ENCODE measurements around the gene GLI1.
A peak's percentile ranks its signal among the peaks of the same experiment; 100 is the strongest.

GLI1 gene

GRCh38 chr12:57487597-57488401, 28.2 kb downstream of the GLI1 start, which contains the start of gene MARS1:
MARS1 (plus strand) TSS chr12:57488068; CDS start chr12:57488091, 23 bp downstream.
- H3K4me2 ChIP-seq (ENCODE audit: low read length): peak within 1 kb of the TSS; percentile 59
- peaks cover 3% of the 10 kb centered on the region for H3K4me1 ChIP-seq
- H3K79me2 ChIP-seq: peaks cover 8% of the 10 kb centered on the region
- peak within 1 kb of the TSS; percentile 31 for H3K27ac ChIP-seq
- H2AFZ ChIP-seq: peak within 1 kb of the TSS; percentile 79
- no peaks in the 10 kb centered on the region for H3K36me3 ChIP-seq (ENCODE audit: control insufficient read depth, insufficient read depth, low read length)
- no peak for TF ChIP-seq CTCF (IDR thresholded peaks at IDR 0.05)
- peak within 1 kb of the TSS; percentile 38 for H3K9ac ChIP-seq
- H3K4me3 ChIP-seq (ENCODE audit: low read depth, low read length): peak within 1 kb of the TSS; percentile 89
- no peaks in the 10 kb centered on the region for H3K27me3 ChIP-seq (ENCODE audit: control insufficient read depth, insufficient read depth, low read length)
- no peaks in the 10 kb centered on the region for H3K9me3 ChIP-seq (ENCODE audit: control insufficient read depth, low read length)

GRCh38 chr12:57488402-57489156, 29.0 kb downstream of the GLI1 start:
- no peaks in the 10 kb centered on the region for H3K27me3 ChIP-seq (ENCODE audit: control insufficient read depth, insufficient read depth, low read length)
- peaks cover 3% of the 10 kb centered on the region for H3K4me1 ChIP-seq
- H3K79me2 ChIP-seq: peaks cover 8% of the 10 kb centered on the region
- H3K9me3 ChIP-seq (ENCODE audit: control insufficient read depth, low read length): no peaks in the 10 kb centered on the region
- TF ChIP-seq CTCF (IDR thresholded peaks at IDR 0.05): no peak
- H2AFZ ChIP-seq: peak overlapping the region; percentile 79
- H3K27ac ChIP-seq: peak overlapping the region; percentile 31
- no peaks in the 10 kb centered on the region for H3K36me3 ChIP-seq (ENCODE audit: control insufficient read depth, insufficient read depth, low read length)
- no peak overlapping the region for H3K9ac ChIP-seq
- peak overlapping the region; percentile 89 for H3K4me3 ChIP-seq (ENCODE audit: low read depth, low read length)
- peak overlapping the region; percentile 59 for H3K4me2 ChIP-seq (ENCODE audit: low read length)

GRCh38 chr12:57489157-57489641, 29.6 kb downstream of the GLI1 start:
- Histone ChIP-seq H3K79me2 (peaks cover 8% of the 10 kb centered on the region), H3K4me3 (ENCODE audit: low read depth, low read length) (no peak overlapping the region), H3K27me3 (ENCODE audit: control insufficient read depth, insufficient read depth, low read length) (no peaks in the 10 kb centered on the region), H3K27ac (no peak overlapping the region), H3K9ac (no peak overlapping the region), H2AFZ (no peak overlapping the region), H3K9me3 (ENCODE audit: control insufficient read depth, low read length) (no peaks in the 10 kb centered on the region), H3K36me3 (ENCODE audit: control insufficient read depth, insufficient read depth, low read length) (no peaks in the 10 kb centered on the region), H3K4me1 (peaks cover 3% of the 10 kb centered on the region), H3K4me2 (ENCODE audit: low read length) (no peak overlapping the region)
- TF ChIP-seq CTCF (IDR thresholded peaks at IDR 0.05): no peak

GRCh38 chr12:57490126-57490525, 30.5 kb downstream of the GLI1 start:
- H3K79me2 ChIP-seq: peaks cover 8% of the 10 kb centered on the region
- H2AFZ ChIP-seq: no peak overlapping the region
- no peaks in the 10 kb centered on the region for H3K36me3 ChIP-seq (ENCODE audit: control insufficient read depth, insufficient read depth, low read length)
- H3K4me2 ChIP-seq (ENCODE audit: low read length): no peak overlapping the region
- no peak overlapping the region for H3K9ac ChIP-seq
- H3K27me3 ChIP-seq (ENCODE audit: control insufficient read depth, insufficient read depth, low read length): no peaks in the 10 kb centered on the region
- no peak overlapping the region for H3K4me3 ChIP-seq (ENCODE audit: low read depth, low read length)
- H3K9me3 ChIP-seq (ENCODE audit: control insufficient read depth, low read length): no peaks in the 10 kb centered on the region
- H3K4me1 ChIP-seq: peaks cover 3% of the 10 kb centered on the region
- no peak overlapping the region for H3K27ac ChIP-seq
- TF ChIP-seq CTCF (IDR thresholded peaks at IDR 0.05): no peak
